HCT116 (cell line): Measurements from ENCODE around the gene TXNDC11. TPM values are rescaled to one million over a fixed set of nuclear protein-coding genes. Genes with fewer than 3 reads are reported as not detected.

Experiments
- ATAC-seq: fragments of 200-7000 bp; cut with Tn5 transposase; 2 replicates; pipeline ENCODE4 v1.9.1; 2020; ENCODE audit warnings: mild to moderate bottlenecking, moderate library complexity
- BruUV-seq: library from RNA; stranded (reverse); fragments of 400-500 nt; replicated peaks from 2 replicates; lab custom pipeline; 2021; lab: Mats Ljungman, UMichigan
- CTCF ChIA-PET: fragments of 300-600 bp; sonication (Branson Sonifier 250); formaldehyde crosslinking; loops from one replicate; lab custom pipeline; 2021; ENCODE audit warnings: antibody characterized with exemption; lab: Charles Lee
- POLR2A ChIA-PET: fragments of 300-600, 350-600 bp; sonication (Branson Sonifier 250); formaldehyde crosslinking; loops from one replicate; lab custom pipeline; 2021; ENCODE audit warnings: antibody characterized with exemption; lab: Charles Lee
- RAD21 ChIA-PET, 2 experiments: fragments of 300-600 bp; sonication (Branson Sonifier 250); formaldehyde crosslinking; loops; one replicate each; lab custom pipeline; 2023; ENCODE audit warnings: low total read pairs in 2 of 2; ENCODE audit not compliant: uncharacterized antibody in 2 of 2, unreplicated experiment in 2 of 2, low non-redundant PET in 1 of 2; lab: Charles Lee
- DNase-seq: peaks from one replicate; pipeline ENCODE4 v3.0.0-alpha.2; 2010; ENCODE audit warnings: low read depth, low spot score
- H2AFZ ChIP-seq: fragments of 200-600 bp; shearing (Covaris generic), sonication (generic); 2 replicates; pipeline ENCODE4 v1.6.1; 2017; ENCODE audit warnings: low read depth, mixed run types, mixed read lengths, antibody characterized with exemption, low read length; ENCODE audit not compliant: poor library complexity, severe bottlenecking
- H3K27ac ChIP-seq: 2 replicates; pipeline ENCODE4 v1.5.1; 2012; ENCODE audit warnings: low read depth, low read length
- H3K27me3 ChIP-seq: fragments of 200-600 bp; sonication (generic); 2 replicates; pipeline ENCODE4 v1.6.1; 2016; ENCODE audit warnings: mixed run types, low read length, mixed read lengths; ENCODE audit not compliant: insufficient read depth
- H3K36me3 ChIP-seq, 2 experiments: fragments of 200-500 bp in 1 of 2; fragments of 200-600 bp in 1 of 2; sonication (Bioruptor generic) in 1 of 2; sonication (generic) in 1 of 2; 2 replicates each; pipeline versions ENCODE4 v1.5.1 to v1.6.1; 2014 to 2016; ENCODE audit warnings: low read length in 2 of 2, inconsistent platforms in 1 of 2, mixed read lengths in 1 of 2, mixed run types in 1 of 2; ENCODE audit not compliant: insufficient read depth in 2 of 2, control insufficient read depth in 1 of 2
- H3K4me1 ChIP-seq, 2 experiments: fragments of 200-600 bp in 1 of 2; sonication (generic) in 1 of 2; 2 replicates each; pipeline versions ENCODE4 v1.5.1 to v1.6.1; 2012 to 2017; ENCODE audit warnings: low read length in 2 of 2, inconsistent platforms in 1 of 2, mild to moderate bottlenecking in 1 of 2, mixed read lengths in 1 of 2, mixed run types in 1 of 2, moderate library complexity in 1 of 2; ENCODE audit not compliant: insufficient read depth in 2 of 2, control insufficient read depth in 1 of 2
- H3K4me2 ChIP-seq: fragments of 200-600 bp; sonication (generic); 2 replicates; pipeline ENCODE4 v1.6.1; 2017; ENCODE audit warnings: mixed run types, low read length, mixed read lengths
- H3K4me3 ChIP-seq, 2 experiments: fragments of 200-600 bp in 1 of 2; sonication (generic) in 1 of 2; replicated peaks in 1 of 2; 2 replicates each; pipeline ENCODE4 v1.5.1; 2011 to 2016; ENCODE audit warnings: low read length in 2 of 2, control low read depth in 1 of 2, low read depth in 1 of 2, mild to moderate bottlenecking in 1 of 2, mixed read lengths in 1 of 2, mixed run types in 1 of 2
- H3K79me2 ChIP-seq: fragments of 200-600 bp; sonication (generic); 2 replicates; pipeline ENCODE4 v1.6.1; 2017; ENCODE audit warnings: mild to moderate bottlenecking, mixed run types, low read length, moderate library complexity, mixed read lengths; ENCODE audit not compliant: insufficient read depth
- H3K9ac ChIP-seq: fragments of 200-600 bp; sonication (generic); 2 replicates; pipeline ENCODE4 v1.6.1; 2016; ENCODE audit warnings: low read length, mixed read lengths
- H3K9me2 ChIP-seq: fragments of 200-600 bp; sonication (generic), shearing (Covaris generic); 2 replicates; pipeline ENCODE4 v1.6.1; 2017; ENCODE audit warnings: mixed run types, mild to moderate bottlenecking, moderate library complexity; ENCODE audit not compliant: insufficient read depth
- H3K9me3 ChIP-seq, 2 experiments: fragments of 200-500 bp in 1 of 2; fragments of 200-600 bp in 1 of 2; sonication (Bioruptor generic) in 1 of 2; sonication (generic) in 1 of 2; 2 replicates each; pipeline ENCODE4 v1.6.1; 2014 to 2017; ENCODE audit warnings: low read length in 2 of 2, mixed read lengths in 2 of 2, inconsistent platforms in 1 of 2, low read depth in 1 of 2, mild to moderate bottlenecking in 1 of 2, mixed run types in 1 of 2, moderate library complexity in 1 of 2; ENCODE audit not compliant: control insufficient read depth in 1 of 2, insufficient read depth in 1 of 2
- H4K20me1 ChIP-seq: fragments of 200-600 bp; sonication (generic), shearing (Covaris generic); 2 replicates; pipeline ENCODE4 v1.6.1; 2017; ENCODE audit warnings: mixed run types, mild to moderate bottlenecking, moderate library complexity; ENCODE audit not compliant: insufficient read depth
- POLR2A ChIP-seq: IDR thresholded peaks from 2 replicates; pipeline ENCODE4 v1.7.0; 2011; ENCODE audit warnings: borderline replicate concordance; ENCODE audit not compliant: insufficient read depth, insufficient read length; ENCODE audit errors: extremely low read depth
- RAD21 ChIP-seq: IDR thresholded peaks from 2 replicates; pipeline ENCODE4 v1.6.1; 2012; ENCODE audit warnings: low read depth, mild to moderate bottlenecking
- SRF ChIP-seq: IDR thresholded peaks from 2 replicates; pipeline ENCODE4 v1.6.1; 2012; ENCODE audit warnings: low read depth
- TCF7L2 ChIP-seq: IDR thresholded peaks from 2 replicates; pipeline ENCODE4 v1.7.0; 2011; ENCODE audit warnings: borderline replicate concordance, inconsistent platforms; ENCODE audit not compliant: insufficient read depth, insufficient read length; ENCODE audit errors: extremely low read depth
- ZNF274 ChIP-seq: fragments of 200-500 bp; sonication (Bioruptor generic); IDR thresholded peaks from 2 replicates; pipeline ENCODE4 v1.6.1; 2014; ENCODE audit warnings: mild to moderate bottlenecking, low read depth, low read length, inconsistent platforms
- intact Hi-C: fragments of 100-400 bp; cut with micrococcal nuclease; formaldehyde crosslinking; loops from 2 replicates; pipeline ENCODE4 v1.10.0; 2022
- total RNA-seq: library from RNA; stranded (reverse); gene quantifications from one replicate; pipeline ENCODE4 v1.2.1, GENCODE V29; 2021; ENCODE audit not compliant: unreplicated experiment
- TF ChIP-seq, protein P1 (sequence below): IDR thresholded peaks from 2 replicates; pipeline ENCODE4 v1.6.1; 2012

The TXNDC11 gene
- total RNA-seq, 1 experiment from 2014 or later: 26.8 TPM

DNA sequence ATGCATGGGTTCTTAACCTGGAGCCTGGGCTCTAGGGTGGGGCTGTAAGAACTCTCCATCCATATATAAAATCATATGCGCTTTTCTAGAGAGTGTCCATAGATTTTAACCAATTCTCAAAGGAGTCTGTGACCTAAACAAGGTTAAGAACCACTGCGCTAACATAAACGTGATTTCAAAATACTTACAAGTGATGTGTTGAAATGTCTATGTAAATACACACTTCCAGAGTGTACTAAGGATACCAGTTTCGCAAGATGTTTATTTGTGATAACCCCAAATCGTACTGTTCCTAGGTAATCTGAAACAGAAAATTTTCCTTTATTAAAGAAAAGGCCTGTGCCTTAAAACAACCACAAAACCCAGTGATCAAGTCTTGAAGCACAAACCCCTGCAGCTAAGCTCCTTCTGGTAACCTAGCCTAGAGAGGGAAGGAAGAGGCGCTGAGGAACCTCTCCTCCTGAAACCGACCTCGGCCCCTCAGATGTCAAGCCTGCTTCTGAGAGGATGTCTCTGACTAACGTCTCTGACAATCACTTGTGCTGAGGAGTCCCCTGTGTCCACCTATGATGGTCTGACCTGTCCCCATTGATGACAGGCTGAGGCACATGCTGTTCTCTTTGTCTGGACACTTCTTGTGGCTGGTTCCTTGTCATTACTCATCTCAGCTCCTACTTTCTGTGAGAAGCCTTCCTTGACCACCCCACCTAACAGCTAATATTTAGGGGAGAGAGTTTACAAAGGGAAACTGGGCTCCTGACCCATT is 42.2 kb downstream of the TXNDC11 start:
- Histone ChIP-seq H3K27ac (no peak overlapping the region), H3K9ac (no peak overlapping the region), H3K4me3 (no peak overlapping the region), H3K4me2 (no peak overlapping the region), H3K27me3 (no peaks in the 10 kb centered on the region), H4K20me1 (no peaks in the 10 kb centered on the region), H2AFZ (no peak overlapping the region), H3K9me3 (no peaks in the 10 kb centered on the region), H3K4me1 (no peaks in the 10 kb centered on the region), H3K79me2 (peaks cover 15% of the 10 kb centered on the region; the same call in 1 of the 2 replicates), H3K36me3 (peaks cover 9 to 32% of the 10 kb centered on the region in 2 experiments; a peak in 2 of 4 replicates), H3K9me2 (no peaks in the 10 kb centered on the region)
- no peak for DNase-seq
- no peak for ATAC-seq
- TF ChIP-seq TCF7L2 (no peak), POLR2A (no peak), SRF (no peak), RAD21 (no peak)
- TF ChIP-seq, protein P1, sequence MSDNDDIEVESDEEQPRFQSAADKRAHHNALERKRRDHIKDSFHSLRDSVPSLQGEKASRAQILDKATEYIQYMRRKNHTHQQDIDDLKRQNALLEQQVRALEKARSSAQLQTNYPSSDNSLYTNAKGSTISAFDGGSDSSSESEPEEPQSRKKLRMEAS: no peak
- intact Hi-C loops: no loop called here
- no TSS peak for BruUV-seq
- RAD21 ChIA-PET: no interaction called here
- POLR2A ChIA-PET: no interaction called here
- CTCF ChIA-PET: interaction anchor here (0.6 kb wide), 1 partner anchor 12 kb away, joined by 3 read pairs; no protein-coding TSS in a partner anchor

DNA sequence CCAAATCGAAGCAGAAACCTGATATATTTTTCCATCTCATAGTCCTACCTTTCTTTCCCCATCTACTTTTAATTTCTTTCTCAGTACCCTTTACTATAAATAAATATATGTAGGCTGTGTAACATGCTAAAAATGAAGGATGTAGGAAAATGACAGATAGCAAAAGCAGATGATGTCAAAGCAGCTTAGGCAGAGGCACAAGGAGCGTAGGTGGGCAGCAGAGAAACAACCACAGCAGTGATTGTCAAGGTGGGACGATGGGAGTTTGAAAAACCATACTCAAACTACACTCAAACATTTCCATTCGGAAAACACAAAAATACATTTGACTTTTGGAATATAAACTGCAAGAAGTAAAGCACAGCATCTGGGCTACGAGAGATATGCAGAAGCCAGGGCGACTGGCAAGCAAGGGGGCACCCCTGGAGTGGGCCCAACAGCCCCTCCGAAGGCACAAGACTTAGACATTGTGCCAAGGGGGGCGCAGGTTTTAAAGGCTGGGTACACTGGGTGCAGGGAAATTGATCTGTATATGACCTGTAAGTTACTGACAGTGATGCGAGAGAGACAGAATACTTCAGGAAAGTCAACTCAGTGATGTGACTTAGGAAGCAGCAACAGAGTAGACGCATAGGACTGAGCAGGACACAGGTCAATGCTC is 43.3 kb downstream of the TXNDC11 start:
- no peak overlapping the region for H2AFZ ChIP-seq
- H4K20me1 ChIP-seq: no peaks in the 10 kb centered on the region
- H3K4me2 ChIP-seq: no peak overlapping the region
- ChIA-PET POLR2A (no interaction called here), CTCF (no interaction called here), RAD21 (no interaction called here)
- H3K27me3 ChIP-seq: no peaks in the 10 kb centered on the region
- no peak for TF ChIP-seq ZNF274
- TF ChIP-seq TCF7L2: no peak
- H3K36me3 ChIP-seq: peaks cover 9 to 37% of the 10 kb centered on the region in 2 experiments; a peak in 2 of 4 replicates
- H3K9me2 ChIP-seq: no peaks in the 10 kb centered on the region
- peaks cover 13% of the 10 kb centered on the region; the same call in 1 of the 2 replicates for H3K79me2 ChIP-seq
- no peak overlapping the region for H3K9ac ChIP-seq
- H3K27ac ChIP-seq: no peak overlapping the region
- no peak for DNase-seq
- H3K4me3 ChIP-seq: no peak overlapping the region
- ATAC-seq: no peak
- no peaks in the 10 kb centered on the region for H3K4me1 ChIP-seq
- no peaks in the 10 kb centered on the region for H3K9me3 ChIP-seq
- intact Hi-C loops: no loop called here
- no TSS peak for BruUV-seq
